GM03348 (cell line): ENCODE data around the gene BRF1.

Source experiments
- DNase-seq: peaks from one replicate; pipeline ENCODE4 v3.0.0; 2012; ENCODE audit warnings: low spot score

BRF1 gene

GRCh38 chr14:105173901-105174894, 126.6 kb downstream of the BRF1 start:
- no peak for DNase-seq

- no peak for DNase-seq
Measured at GRCh38 chr14:105173145-105173544, 127.7 kb downstream of the BRF1 start.

GRCh38 chr14:105172476-105172875, 128.3 kb downstream of the BRF1 start:
- no peak for DNase-seq

- no peak for DNase-seq
Measured at GRCh38 chr14:105171004-105171673, 129.7 kb downstream of the BRF1 start.

DNA sequence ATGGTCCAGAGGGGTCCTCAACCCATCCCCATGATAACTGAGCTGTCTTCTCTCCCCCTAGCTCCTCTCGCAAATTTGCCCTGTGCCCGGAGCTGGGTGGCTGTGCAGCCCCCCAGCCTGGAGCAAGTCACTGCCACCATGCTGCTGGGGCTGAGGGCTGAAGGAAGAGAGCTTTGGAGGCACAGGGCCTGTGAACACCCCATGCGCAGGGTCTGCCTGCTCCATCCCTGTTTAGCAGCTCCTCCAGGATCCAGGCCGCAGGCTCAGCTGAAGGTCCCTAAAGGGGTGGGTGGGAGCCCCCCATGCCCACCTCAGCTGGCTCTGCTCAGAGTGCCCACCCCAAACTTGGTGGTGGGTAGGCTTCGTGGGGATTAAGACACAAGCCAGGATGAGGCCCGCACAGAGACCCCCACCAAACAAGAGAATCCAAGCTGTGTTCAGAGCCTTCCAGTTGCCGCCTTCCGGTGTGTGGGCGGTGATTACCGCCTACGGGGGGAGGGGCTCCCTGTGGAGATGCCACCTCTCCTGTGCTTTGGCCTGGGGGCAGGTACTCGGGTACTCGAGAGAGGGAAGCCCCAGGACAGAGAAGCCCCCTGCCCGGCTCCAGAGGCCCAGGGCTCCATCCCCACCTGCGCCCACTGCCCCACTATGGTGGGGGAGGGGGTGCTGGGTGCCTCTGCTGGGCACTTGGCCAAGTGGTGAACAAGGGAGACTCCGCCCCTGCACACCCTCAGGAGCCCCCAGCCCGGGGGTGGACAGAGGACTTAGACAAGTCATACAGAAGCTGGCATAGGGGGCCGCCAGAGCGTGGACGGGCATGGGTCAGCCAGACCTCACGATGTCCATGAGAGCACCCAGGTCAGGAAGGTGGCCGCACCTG, 130.8 kb downstream of the BRF1 start:
- DNase-seq, result no peak

DNA sequence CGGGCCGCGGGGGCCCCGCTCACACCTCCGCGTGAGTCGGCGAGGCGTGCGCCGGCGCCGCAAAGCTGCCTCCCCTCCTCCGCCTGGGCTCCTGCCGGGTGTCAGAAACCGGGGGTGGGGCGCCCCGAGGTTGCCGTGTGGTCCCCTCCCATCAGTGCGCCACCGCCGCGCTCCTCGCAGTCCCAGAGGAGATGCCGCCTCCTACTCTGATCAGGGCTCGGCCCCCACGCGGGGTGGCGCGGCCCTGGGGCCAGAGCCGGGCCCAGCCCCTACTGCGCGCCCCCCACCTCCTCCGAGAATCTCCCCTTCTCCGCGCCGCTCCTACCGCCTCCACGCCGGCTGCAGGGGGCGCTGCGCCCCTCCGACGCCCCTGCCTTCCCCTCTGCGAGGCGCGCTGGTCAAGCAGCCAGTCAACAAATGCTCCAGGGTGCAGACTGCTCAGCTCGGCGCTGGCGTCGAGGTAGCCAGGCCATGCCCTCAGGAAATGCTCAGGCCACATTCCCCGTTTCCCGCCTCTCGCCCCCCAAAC, 131.8 kb downstream of the BRF1 start:
- DNase-seq, result no peak

- peak; percentile 58 for DNase-seq
Measured at GRCh38 chr14:105168496-105168978, 132.3 kb downstream of the BRF1 start, which contains the start of gene JAG2. Gene JAG2, minus strand, starts transcription at chr14:105168776. Its CDS starts 356 bp downstream, at chr14:105168420.

DNA sequence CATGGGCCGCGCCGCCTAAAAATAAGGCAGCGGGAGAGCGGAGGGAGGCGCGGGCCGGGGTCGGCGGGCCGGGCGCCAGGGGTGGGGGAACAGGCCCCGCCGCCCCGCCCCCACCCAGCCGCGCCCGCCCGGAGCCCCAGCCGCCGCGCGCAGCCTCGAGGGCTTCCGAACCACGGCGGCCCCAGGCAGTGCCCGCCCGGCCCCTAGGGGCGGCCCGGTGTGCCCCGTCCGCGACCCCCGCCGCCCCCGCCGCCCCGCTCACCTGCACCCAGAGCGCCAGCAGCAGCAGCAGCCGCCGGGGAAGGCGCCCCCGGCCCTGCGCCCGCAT, 132.7 kb downstream of the BRF1 start:
- no peak for DNase-seq

- no peak for DNase-seq
Measured at GRCh38 chr14:105167303-105168092, 133.3 kb downstream of the BRF1 start.

GRCh38 chr14:105166571-105167302, 134.1 kb downstream of the BRF1 start:
- no peak for DNase-seq

DNA sequence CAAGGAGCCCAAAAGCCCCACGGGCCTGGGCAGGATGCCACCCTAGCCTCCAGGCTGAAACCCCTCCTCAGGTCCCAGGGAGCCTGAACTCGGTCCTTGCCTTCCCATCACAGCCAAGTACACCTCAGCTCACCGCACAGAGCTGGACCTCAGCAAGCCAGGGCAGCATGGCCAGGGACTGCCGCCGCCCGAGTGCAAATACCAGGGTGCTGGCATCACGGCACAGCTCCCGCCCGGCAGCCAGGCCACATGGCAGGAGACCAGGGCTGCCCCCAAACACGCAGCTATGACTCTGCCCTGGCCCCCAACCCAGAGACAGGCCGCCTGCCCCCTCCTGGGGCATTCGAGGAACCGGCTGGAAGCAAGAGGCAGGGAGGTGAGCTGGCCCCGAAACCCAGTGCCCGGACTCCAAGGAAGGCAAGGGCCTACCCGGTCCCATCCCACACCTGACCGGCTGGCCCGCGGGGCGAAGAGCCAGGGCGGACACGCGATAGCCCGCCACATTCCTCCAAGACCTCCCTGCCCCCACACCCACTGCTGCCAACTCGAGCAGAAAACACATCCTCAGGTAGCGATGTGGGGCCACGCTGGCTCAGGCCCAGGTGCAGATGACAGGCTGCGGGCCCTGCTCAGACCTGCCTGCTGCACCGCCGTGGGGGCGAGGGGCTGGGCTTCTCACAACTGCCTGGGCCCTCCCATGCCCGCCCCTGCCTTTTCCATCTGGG, 134.9 kb downstream of the BRF1 start:
- no peak for DNase-seq

- DNase-seq, result no peak
Measured at GRCh38 chr14:105165134-105165704, 135.6 kb downstream of the BRF1 start.

GRCh38 chr14:105163040-105163742, 137.6 kb downstream of the BRF1 start:
- DNase-seq, result no peak

- no peak for DNase-seq
Measured at GRCh38 chr14:105162669-105162979, 138.2 kb downstream of the BRF1 start.

DNA sequence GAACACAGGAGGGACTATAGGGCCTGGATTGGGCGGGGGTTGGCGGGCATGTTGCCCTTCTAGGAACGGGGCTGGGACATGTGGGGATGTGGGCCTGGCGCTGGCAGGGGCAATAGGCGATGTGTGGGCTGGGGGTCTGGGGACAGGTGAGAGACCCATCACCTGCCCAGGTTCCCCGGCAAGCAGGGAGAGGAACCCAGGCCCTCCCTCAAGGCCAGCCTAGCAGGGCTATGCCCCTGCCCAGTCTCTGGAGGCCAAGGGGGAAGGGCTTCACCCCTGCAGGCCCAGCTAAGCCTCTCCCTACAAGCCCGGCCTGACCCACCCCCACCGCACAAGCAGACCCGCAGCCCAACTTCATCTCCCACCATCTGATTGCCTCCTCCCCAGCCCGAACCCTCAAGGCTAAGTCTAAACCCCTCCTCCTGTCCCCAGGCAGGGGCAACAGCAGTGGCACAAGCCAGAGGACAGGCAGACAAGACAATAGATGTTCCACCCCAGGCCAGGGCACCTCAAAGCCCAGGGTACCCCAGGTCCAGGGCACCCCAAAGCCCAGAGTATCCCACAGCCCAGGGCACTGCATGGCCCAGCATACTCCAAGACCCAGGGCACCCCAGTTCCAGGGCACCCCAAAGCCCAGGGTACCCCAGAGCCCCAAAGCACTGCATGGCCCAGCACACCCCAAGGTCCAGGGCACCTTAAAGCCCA, 138.7 kb downstream of the BRF1 start:
- no peak for DNase-seq

GRCh38 chr14:105161309-105161708, 139.5 kb downstream of the BRF1 start:
- DNase-seq, result no peak

DNA sequence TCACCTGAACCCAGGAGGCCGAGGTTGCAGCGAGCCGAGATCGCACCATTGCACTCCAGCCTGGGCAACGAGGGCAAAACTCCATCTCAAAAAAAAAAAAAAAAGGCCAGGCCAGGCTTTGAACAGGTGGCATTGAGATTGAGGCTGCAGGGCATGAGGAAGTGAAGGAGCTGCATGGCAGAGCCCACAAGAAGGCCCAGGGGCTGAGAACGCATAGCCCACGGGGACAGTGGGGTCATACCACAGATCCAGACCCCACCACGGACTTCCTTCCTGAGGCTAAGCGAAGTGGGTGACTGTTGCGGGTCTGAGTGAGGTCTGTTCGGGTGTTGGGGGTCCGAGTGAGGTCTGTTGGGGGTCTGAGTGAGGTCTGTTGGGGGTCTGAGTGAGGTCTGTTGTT, 140.0 kb downstream of the BRF1 start:
- DNase-seq, result no peak

- no peak for DNase-seq
Measured at GRCh38 chr14:105159344-105159743, 141.5 kb downstream of the BRF1 start.
